K562 (cell line): ENCODE results near the gene TUBA4B. TPM values are rescaled to one million over a fixed set of nuclear protein-coding genes. Genes with fewer than 3 reads are reported as not detected.

Experiments used
- ADNP ChIP-seq: fragments of 200-800 bp; sonication (Bioruptor generic); IDR thresholded peaks from 2 replicates; pipeline ENCODE4 v1.6.1; 2016; ENCODE audit warnings: missing genetic modification characterization, missing compliant biosample characterization
- BRD9 ChIP-seq: fragments of 450-650 bp; IDR thresholded peaks from 2 replicates; pipeline ENCODE4 v1.6.1; 2018; ENCODE audit warnings: low read depth; ENCODE audit not compliant: partially characterized antibody
- CBX3 ChIP-seq, 2 experiments: IDR thresholded peaks; 1 replicate in 1 of 2; 2 replicates in 1 of 2; pipeline ENCODE4 v1.6.1; 2012; ENCODE audit warnings: inconsistent platforms in 2 of 2, low read length in 2 of 2, borderline replicate concordance in 1 of 2, control low read depth in 1 of 2
- E2F5 ChIP-seq: sonication (generic); formaldehyde crosslinking; IDR thresholded peaks from 2 replicates; pipeline ENCODE4 v1.8.0; 2022; ENCODE audit warnings: mild to moderate bottlenecking, missing genetic modification reagents
- ELF1 ChIP-seq: fragments of 200-800 bp; sonication (Bioruptor generic); IDR thresholded peaks from 2 replicates; pipeline ENCODE4 v1.6.1; 2016; ENCODE audit warnings: missing genetic modification characterization, missing compliant biosample characterization
- ETV5 ChIP-seq: sonication (generic); formaldehyde crosslinking; IDR thresholded peaks from 2 replicates; pipeline ENCODE4 v1.4.0; 2020; ENCODE audit warnings: low read depth, mild to moderate bottlenecking, missing genetic modification reagents
- KLF1 ChIP-seq: fragments of 450-650 bp; IDR thresholded peaks from 2 replicates; pipeline ENCODE4 v1.6.1; 2016; ENCODE audit warnings: missing genetic modification characterization, missing compliant biosample characterization
- MYBL2 ChIP-seq, 2 experiments: fragments of 450-650 bp in 1 of 2; sonication (generic) in 1 of 2; formaldehyde crosslinking in 1 of 2; IDR thresholded peaks; 2 replicates each; pipeline versions ENCODE4 v1.6.1 to v1.8.1; 2017 to 2022; ENCODE audit warnings: borderline replicate concordance in 1 of 2, inconsistent platforms in 1 of 2, low read depth in 1 of 2, mild to moderate bottlenecking in 1 of 2, missing genetic modification reagents in 1 of 2, moderate library complexity in 1 of 2
- NR2C1 ChIP-seq, 2 experiments: fragments of 450-650 bp; IDR thresholded peaks; 2 replicates each; pipeline ENCODE4 v1.6.1; 2017; ENCODE audit warnings: mild to moderate bottlenecking in 2 of 2, antibody characterized with exemption in 1 of 2, inconsistent platforms in 1 of 2, missing compliant biosample characterization in 1 of 2, missing genetic modification characterization in 1 of 2
- SMAD2 ChIP-seq: fragments of 150-350 bp; IDR thresholded peaks from 2 replicates; pipeline ENCODE4 v1.6.1; 2014; ENCODE audit warnings: low read depth, mild to moderate bottlenecking, low read length
- SNRNP70 ChIP-seq: fragments of 200-400 bp; formaldehyde crosslinking; optimal IDR thresholded peaks from 2 replicates; pipeline ENCODE3; 2017; ENCODE audit warnings: low read depth, low read length
- TCF7L2 ChIP-seq: fragments of 150-350 bp; IDR thresholded peaks from 2 replicates; pipeline ENCODE4 v1.6.1; 2016; ENCODE audit warnings: low read depth, mild to moderate bottlenecking, low read length, moderate library complexity
- THRA ChIP-seq: fragments of 450-650 bp; IDR thresholded peaks from 2 replicates; pipeline ENCODE4 v1.6.1; 2017; ENCODE audit warnings: mild to moderate bottlenecking, moderate library complexity
- ZBTB2 ChIP-seq: fragments of 450-650 bp; IDR thresholded peaks from 2 replicates; pipeline ENCODE4 v1.6.1; 2016; ENCODE audit warnings: antibody characterized with exemption
- ZNF174 ChIP-seq: fragments of 250-450 bp; sonication (Bioruptor Pico); IDR thresholded peaks from 2 replicates; pipeline ENCODE4 v1.4.0; 2020; ENCODE audit warnings: mild to moderate bottlenecking
- ZNF280A ChIP-seq: fragments of 450-650 bp; IDR thresholded peaks from 2 replicates; pipeline ENCODE4 v1.6.1; 2018; ENCODE audit warnings: mild to moderate bottlenecking, low read depth; ENCODE audit not compliant: partially characterized antibody
- ZNF655 ChIP-seq: fragments of 250-450 bp; sonication (Bioruptor Pico); IDR thresholded peaks from 2 replicates; pipeline ENCODE4 v1.5.0; 2021
- ZNF707 ChIP-seq: fragments of 250-450 bp; sonication (Bioruptor Pico); conservative IDR thresholded peaks from 2 replicates; pipeline ENCODE4 v1.8.0; 2022; ENCODE audit warnings: inconsistent platforms, mild to moderate bottlenecking, moderate library complexity
- polyA plus RNA-seq, 8 experiments: library from polyadenylated mRNA; depleted of rRNA in 4 of 8; stranded (reverse) in 5 of 8; unstranded in 3 of 8; fragments of >200 nt; fragmentation: Nextera tagmentation in 2 of 8; fragmentation: Illumina TruSeq in 1 of 8; extraction: Ambion mirVana in 2 of 8; extraction: Trizol in 1 of 8; gene quantifications; 2 replicates each; pipeline versions ENCODE4 v1.2.1 to v1.2.3, GENCODE V29; 2011 to 2014; ENCODE audit warnings: inconsistent platforms in 1 of 8, missing spikeins in 1 of 8
- total RNA-seq, 7 experiments: library from RNA; depleted of rRNA in 6 of 7; stranded (reverse); fragments of >200 nt in 6 of 7; fragmentation: Illumina TruSeq in 2 of 7; extraction: Trizol in 2 of 7; gene quantifications; 2 replicates each; pipeline versions ENCODE4 v1.2.1 to v1.2.3, GENCODE V29; 2011 to 2021; ENCODE audit warnings: low replicate concordance in 1 of 7

The TUBA4B gene
- total and polyA plus RNA-seq, 9 of the 15 experiments (the other 6 are each of a cell fraction or from before 2014, with no cell fraction given): 0.04 TPM; not detected in 8

- TF ChIP-seq CBX3 (IDR thresholded peaks at IDR 0.05; ENCODE audit: borderline replicate concordance in 1 of 2, low read length in 2 of 2): peak in 1 of 2 experiments; percentile 37; a peak in 1 of 3 replicates
- no peak for TF ChIP-seq BRD9
- TF ChIP-seq SNRNP70: no peak
- TF ChIP-seq THRA: no peak
- no peak for TF ChIP-seq ZBTB2
- TF ChIP-seq ELF1: peak; percentile 90
- no peak for TF ChIP-seq ZNF280A
- no peak for TF ChIP-seq NR2C1 (IDR thresholded peaks at IDR 0.05)
- no peak for TF ChIP-seq NR2C1 (tag; IDR thresholded peaks at IDR 0.05)
- TF ChIP-seq ZNF655 (CRISPR knock-in tag): no peak
- TF ChIP-seq SMAD2: no peak
- TF ChIP-seq KLF1: peak; percentile 74
- TF ChIP-seq MYBL2 (IDR thresholded peaks at IDR 0.05; ENCODE audit: low read depth): no peak
- no peak for TF ChIP-seq MYBL2 (CRISPR knock-in tag; IDR thresholded peaks at IDR 0.05; ENCODE audit: borderline replicate concordance)
- TF ChIP-seq ZNF707 (CRISPR knock-in tag): no peak
- TF ChIP-seq ETV5 (CRISPR knock-in tag): peak; percentile 69; the same call in 1 of the 2 replicates
- no peak for TF ChIP-seq ZNF174 (CRISPR knock-in tag)
- TF ChIP-seq TCF7L2: no peak
- no peak for TF ChIP-seq E2F5
- TF ChIP-seq ADNP (tag): no peak
Observed at GRCh38 chr2:219294356-219295351, 41.6 kb downstream of the TUBA4B start (continued).
